ENCODE data around the gene RSRP1. TPM values are rescaled to one million over a fixed set of nuclear protein-coding genes. Genes with fewer than 3 reads are reported as not detected.

Gene RSRP1
- total RNA-seq, 2 donors from 2014 or later, result 40.3 to 57.4 TPM

GRCh38 chr1:25232866-25233784 is 14.1 kb downstream of the RSRP1 start:
- DNase-seq, result peak; percentile 90
- intact Hi-C loops (cut with DNase I), result loop anchor here in 1 of 2 donors (10.0 kb wide), 1 partner anchor 488 kb away; the partner anchor contains the start of gene CLIC4
- ATAC-seq, result peak; percentile 92 to 95

- intact Hi-C loops (cut with DNase I), result loop anchor here in 1 of 2 donors (10.0 kb wide), 1 partner anchor 487 kb away; the partner anchor contains the start of gene CLIC4
- peak; percentile 95 for DNase-seq
- ATAC-seq, result peak; percentile 96
Observed at GRCh38 chr1:25232027-25232865, 15.0 kb downstream of the RSRP1 start, which contains the start of gene SYF2. Gene SYF2 (minus strand): TSS chr1:25232502. CDS start chr1:25232467, 35 bp downstream.

- intact Hi-C loops (cut with DNase I), result loop anchor here (10.0 kb wide), 1 partner anchor 549 kb away; no protein-coding TSS in a partner anchor
Observed at GRCh38 chr1:25223471-25223870, 23.8 kb downstream of the RSRP1 start.

GRCh38 chr1:25222606-25223005 is 24.6 kb downstream of the RSRP1 start:
- intact Hi-C loops (cut with DNase I), result loop anchor here (10.0 kb wide), 1 partner anchor 548 kb away; no protein-coding TSS in a partner anchor

More at GRCh38 chr1:25223471-25223870, 23.8 kb downstream of the RSRP1 start:
- ATAC-seq (peak in 1 of 2 donors; percentile 26), DNase-seq (no peak)

GRCh38 chr1:25220666-25221065 is 26.6 kb downstream of the RSRP1 start:
- intact Hi-C loops (cut with DNase I), result loop anchor here (10.0 kb wide), 1 partner anchor 546 kb away; no protein-coding TSS in a partner anchor
- DNase-seq (no peak), ATAC-seq (no peak)

More at GRCh38 chr1:25222606-25223005, 24.6 kb downstream of the RSRP1 start:
- no peak for ATAC-seq
- DNase-seq, result no peak

GRCh38 chr1:25219661-25220251 is 27.5 kb downstream of the RSRP1 start:
- intact Hi-C loops (cut with DNase I), result loop anchor here (10.0 kb wide), 1 partner anchor 545 kb away; no protein-coding TSS in a partner anchor
- ATAC-seq (no peak), DNase-seq (no peak)

- intact Hi-C loops (cut with DNase I), result no loop called here
- DNase-seq (no peak), ATAC-seq (no peak)
Observed at GRCh38 chr1:25217598-25218232, 29.5 kb downstream of the RSRP1 start.

- intact Hi-C loops (cut with DNase I), result no loop called here
- no peak for DNase-seq
Observed at GRCh38 chr1:25217015-25217414, 30.2 kb downstream of the RSRP1 start.

GRCh38 chr1:25216123-25216522 is 31.1 kb downstream of the RSRP1 start:
- ATAC-seq (no peak), DNase-seq (no peak)
- intact Hi-C loops (cut with DNase I), result no loop called here

More at GRCh38 chr1:25217015-25217414, 30.2 kb downstream of the RSRP1 start:
- ATAC-seq, result no peak

- ATAC-seq (no peak), DNase-seq (no peak)
- intact Hi-C loops (cut with DNase I), result no loop called here
Observed at GRCh38 chr1:25212725-25213124, 34.5 kb downstream of the RSRP1 start.

- ATAC-seq (no peak), DNase-seq (no peak)
- intact Hi-C loops (cut with DNase I), result no loop called here
Observed at GRCh38 chr1:25210728-25211127, 36.5 kb downstream of the RSRP1 start.

GRCh38 chr1:25209516-25209915 is 37.7 kb downstream of the RSRP1 start:
- intact Hi-C loops (cut with DNase I), result loop anchor here in 1 of 2 donors (10.0 kb wide), 1 partner anchor 365 kb away; no protein-coding TSS in a partner anchor
- DNase-seq (no peak), ATAC-seq (no peak)

GRCh38 chr1:25208561-25209222 is 38.6 kb downstream of the RSRP1 start:
- intact Hi-C loops (cut with DNase I), result loop anchor here in 1 of 2 donors (10.0 kb wide), 1 partner anchor 364 kb away; no protein-coding TSS in a partner anchor
- ATAC-seq (no peak), DNase-seq (no peak)

GRCh38 chr1:25208092-25208491 is 39.2 kb downstream of the RSRP1 start:
- intact Hi-C loops (cut with DNase I), result loop anchor here in 1 of 2 donors (10.0 kb wide), 1 partner anchor 363 kb away; no protein-coding TSS in a partner anchor
- DNase-seq (no peak), ATAC-seq (no peak)

- ATAC-seq, result no peak
- no peak for DNase-seq
- intact Hi-C loops (cut with DNase I), result loop anchor here in 1 of 2 donors (10.0 kb wide), 1 partner anchor 361 kb away; no protein-coding TSS in a partner anchor
Observed at GRCh38 chr1:25206201-25206600, 41.1 kb downstream of the RSRP1 start.

GRCh38 chr1:25205786-25206185 is 41.5 kb downstream of the RSRP1 start:
- ATAC-seq, result no peak
- DNase-seq, result no peak
- intact Hi-C loops (cut with DNase I), result loop anchor here (2.0 to 10.0 kb wide), 2 partner anchors 357 to 361 kb away; no protein-coding TSS in a partner anchor

GRCh38 chr1:25204797-25205480 is 42.3 kb downstream of the RSRP1 start:
- ATAC-seq (peak; percentile 34 to 44), DNase-seq (no peak)
- intact Hi-C loops (cut with DNase I), result loop anchor here (2.0 to 10.0 kb wide), 3 partner anchors 273 to 360 kb away; partner anchors contain the start of gene RUNX3 (in 1 of the 2)

Measured in left cardiac atrium (tissue), 4 donors.